ENCODE data around the gene DAP. TPM values are rescaled to one million over a fixed set of nuclear protein-coding genes. Genes with fewer than 3 reads are reported as not detected.

The DAP gene
- total and polyA plus RNA-seq, 10 of the 15 experiments (the other 5 are each of a cell fraction or from before 2014, with no cell fraction given) = 12.9 to 130 (median 49.9) TPM

- H3K9ac ChIP-seq (ENCODE audit: control insufficient read depth, insufficient read depth, low read length) = no peak overlapping the region
- FAIRE-seq (no peak), DNase-seq (ENCODE audit: low read depth, low spot score) (no peak), ATAC-seq (no peak)
- H3K79me2 ChIP-seq (ENCODE audit: control insufficient read depth, insufficient read depth, low read length) = no peaks in the 10 kb centered on the region
- RAD21 ChIA-PET (ENCODE audit: unreplicated experiment) = no interaction called here
- H3K9me3 ChIP-seq (replicated peaks; ENCODE audit: control insufficient read depth, insufficient read depth, low read length) = no peaks in the 10 kb centered on the region
- H3K27ac ChIP-seq (ENCODE audit: control insufficient read depth, insufficient read depth) = no peak overlapping the region
- SMC1A ChIA-PET (ENCODE audit: uncharacterized antibody, unreplicated experiment) = no interaction called here
- no peaks in the 10 kb centered on the region for H3K4me1 ChIP-seq (ENCODE audit: control insufficient read depth, insufficient read depth, low read length)
- POLR2A ChIA-PET = no interaction called here
- H3K4me2 ChIP-seq (ENCODE audit: control insufficient read depth, insufficient read depth) = no peak overlapping the region
- no TSS peak for BruUV-seq (replicated peaks)
- in situ Hi-C loops (cut with MboI) = no loop called here
- H3K4me3 ChIP-seq = no peak overlapping the region
- no peaks in the 10 kb centered on the region for H4K20me1 ChIP-seq (ENCODE audit: control insufficient read depth, insufficient read depth)
- TF ChIP-seq HDAC2 (IDR thresholded peaks at IDR 0.05) = no peak
- no peak for TF ChIP-seq MYC (IDR thresholded peaks at IDR 0.05; ENCODE audit: insufficient read depth, insufficient read length, insufficient replicate concordance, low read length, severe bottlenecking)
- TF ChIP-seq CHD1 (IDR thresholded peaks at IDR 0.05; ENCODE audit: low read depth, low read length) = no peak
- TF ChIP-seq RAD51 (IDR thresholded peaks at IDR 0.05) = no peak
- TF ChIP-seq MAX (IDR thresholded peaks at IDR 0.05; ENCODE audit: low read depth, low read length) = no peak
- TF ChIP-seq ZNF592 (IDR thresholded peaks at IDR 0.05) = no peak
- TF ChIP-seq ATF2 (IDR thresholded peaks at IDR 0.05; ENCODE audit: low read length) = no peak
- TF ChIP-seq NBN (IDR thresholded peaks at IDR 0.05) = no peak
- no peak for TF ChIP-seq MTA3 (IDR thresholded peaks at IDR 0.05; ENCODE audit: borderline replicate concordance, low read length)
- no peak for TF ChIP-seq TCF12 (IDR thresholded peaks at IDR 0.05; ENCODE audit: low read depth, low read length)
- no peak for TF ChIP-seq NFIC (IDR thresholded peaks at IDR 0.05; ENCODE audit: low read depth, low read length)
- no peak for TF ChIP-seq NR2C1 (IDR thresholded peaks at IDR 0.05)
- no peak for TF ChIP-seq DPF2 (IDR thresholded peaks at IDR 0.05)
- TF ChIP-seq STAT3 (IDR thresholded peaks at IDR 0.05; ENCODE audit: low read depth, low read length) = no peak
- no peak for TF ChIP-seq BRCA1 (IDR thresholded peaks at IDR 0.05; ENCODE audit: low read depth, low read length)
- no peak for TF ChIP-seq POU2F2 (IDR thresholded peaks at IDR 0.05; ENCODE audit: borderline replicate concordance, low read depth, low read length)
- H2AFZ ChIP-seq (ENCODE audit: control insufficient read depth, low read depth, low read length) = no peak overlapping the region
- H3K36me3 ChIP-seq (ENCODE audit: control insufficient read depth in 2 of 2, insufficient read depth in 2 of 2, low read length in 1 of 2) = no peaks in the 10 kb centered on the region
- CTCF ChIA-PET = interaction anchor here (0.6 to 1.2 kb wide), 2 partner anchors 9 to 162 kb away, joined by 3 to 4 read pairs; no protein-coding TSS in a partner anchor
- intact Hi-C loops (cut with micrococcal nuclease; ENCODE audit: unreplicated experiment) = no loop called here
- WGBS (ENCODE audit: insufficient coverage, insufficient replicate concordance, low lambda C conversion rate, missing lambda C conversion rate) = 53% methylated on average over 3 of the region's 3 CpGs
- H3K27me3 ChIP-seq (replicated peaks in 1 of 2; ENCODE audit: control insufficient read depth in 2 of 2, insufficient read depth in 2 of 2, low read length in 1 of 2) = no peaks in the 10 kb centered on the region; a peak in 1 of 4 replicates
Measured at GRCh38 chr5:10789726-10790125, 28.7 kb upstream of the DAP start.

Data from GM12878 (cell line).